Uterus (tissue), 4 donors: ENCODE measurements around the gene WDR7. TPM values are rescaled to one million over a fixed set of nuclear protein-coding genes. Genes with fewer than 3 reads are reported as not detected.

Experiments
- DNase-seq, 2 donors: peaks; one replicate each; pipeline ENCODE4 v3.0.0-alpha.2; 2019 to 2020
- H3K27ac ChIP-seq, 2 donors: fragments of 200-600 bp; sonication (generic); 1 replicate in 1 of 2; 2 replicates in 1 of 2; pipeline ENCODE4 v1.5.1; 2016 to 2018
- H3K27me3 ChIP-seq, 2 donors: fragments of 200-600 bp; sonication (generic); one replicate each; pipeline ENCODE4 v1.5.1; 2018 to 2019; ENCODE audit warnings: control low read depth in 1 of 2
- H3K36me3 ChIP-seq, 2 donors: fragments of 200-600 bp; sonication (generic); one replicate each; pipeline ENCODE4 v1.5.1; 2019; ENCODE audit warnings: control low read depth in 1 of 2
- H3K4me1 ChIP-seq, 2 donors: fragments of 200-600 bp; sonication (generic); one replicate each; pipeline ENCODE4 v1.5.1; 2018 to 2019; ENCODE audit warnings: control low read depth in 1 of 2
- H3K4me3 ChIP-seq, 2 donors: fragments of 200-600 bp; sonication (generic); 1 replicate in 1 of 2; 2 replicates in 1 of 2; pipeline ENCODE4 v1.5.1; 2018 to 2019; ENCODE audit warnings: mild to moderate bottlenecking in 1 of 2
- H3K9me3 ChIP-seq, 2 donors: fragments of 200-600 bp; sonication (generic); one replicate each; pipeline ENCODE4 v1.5.1; 2019; ENCODE audit warnings: control low read depth in 1 of 2
- CTCF ChIP-seq, 4 experiments: fragments of 200-600 bp in 2 of 4; fragments of 450-650 bp in 2 of 4; sonication (generic) in 2 of 4; IDR thresholded peaks; one replicate each; pipeline ENCODE4 v1.5.1; 2016 to 2019; ENCODE audit warnings: antibody characterized with exemption in 4 of 4, mild to moderate bottlenecking in 2 of 4, moderate library complexity in 1 of 4
- POLR2A ChIP-seq, 2 donors: fragments of 450-650 bp; IDR thresholded peaks; one replicate each; pipeline ENCODE4 v1.6.1; 2016; ENCODE audit warnings: antibody characterized with exemption in 2 of 2, mild to moderate bottlenecking in 1 of 2, moderate library complexity in 1 of 2
- intact Hi-C: fragments of 100-400 bp; cut with DNase I; formaldehyde crosslinking; loops from one replicate; pipeline ENCODE4 v1.15.1; 2023; ENCODE audit warnings: low total_unique reads
- total RNA-seq, 4 donors: library from RNA; depleted of rRNA in 3 of 4; stranded (reverse); fragments of >200 nt in 3 of 4; gene quantifications; one replicate each; pipeline versions ENCODE4 v1.1.0 to v1.2.4, GENCODE V29; 2014 to 2023
- donor health status: DM: yes; HTN: yes; CAD: no.

WDR7 gene
- total RNA-seq, 4 donors from 2014 or later, result 19.2 to 66.2 (median 33.8) TPM

GRCh38 chr18:56748698-56749268 lies 97.6 kb downstream of the WDR7 start:
- Histone ChIP-seq H3K4me1 (no peaks in the 10 kb centered on the region), H3K9me3 (no peaks in the 10 kb centered on the region), H3K4me3 (no peak overlapping the region), H3K36me3 (no peaks in the 10 kb centered on the region), H3K27ac (no peak overlapping the region), H3K27me3 (no peaks in the 10 kb centered on the region)
- TF ChIP-seq CTCF (IDR thresholded peaks at IDR 0.05) (peak; percentile 30 to 42 (median 34)), POLR2A (IDR thresholded peaks at IDR 0.05) (no peak)
- DNase-seq, result no peak
- intact Hi-C loops, result no loop called here

- no peaks in the 10 kb centered on the region for H3K4me1 ChIP-seq
- H3K27me3 ChIP-seq, result no peaks in the 10 kb centered on the region
- H3K9me3 ChIP-seq, result no peaks in the 10 kb centered on the region
- H3K4me3 ChIP-seq, result no peak overlapping the region
- intact Hi-C loops, result no loop called here
- DNase-seq, result no peak
- H3K27ac ChIP-seq, result no peak overlapping the region
- no peaks in the 10 kb centered on the region for H3K36me3 ChIP-seq
- no peak for TF ChIP-seq CTCF (IDR thresholded peaks at IDR 0.05)
These were observed 105.8 kb downstream of the WDR7 start for GRCh38 chr18:56756966-56757365.

- no peak overlapping the region for H3K27ac ChIP-seq
- TF ChIP-seq CTCF (IDR thresholded peaks at IDR 0.05), result no peak
- H3K36me3 ChIP-seq, result no peaks in the 10 kb centered on the region
- H3K4me3 ChIP-seq, result no peak overlapping the region
- no peaks in the 10 kb centered on the region for H3K9me3 ChIP-seq
- intact Hi-C loops, result no loop called here
- no peaks in the 10 kb centered on the region for H3K27me3 ChIP-seq
- DNase-seq, result no peak
- H3K4me1 ChIP-seq, result no peaks in the 10 kb centered on the region
These were observed 118.9 kb downstream of the WDR7 start for GRCh38 chr18:56770097-56770496.

GRCh38 chr18:56770873-56771272 lies 119.7 kb downstream of the WDR7 start:
- no peak overlapping the region for H3K4me3 ChIP-seq
- H3K36me3 ChIP-seq, result no peaks in the 10 kb centered on the region
- H3K9me3 ChIP-seq, result no peaks in the 10 kb centered on the region
- intact Hi-C loops, result no loop called here
- H3K4me1 ChIP-seq, result no peaks in the 10 kb centered on the region
- H3K27ac ChIP-seq, result no peak overlapping the region
- TF ChIP-seq CTCF (IDR thresholded peaks at IDR 0.05), result no peak
- TF ChIP-seq POLR2A (IDR thresholded peaks at IDR 0.05), result no peak
- H3K27me3 ChIP-seq, result no peaks in the 10 kb centered on the region
- DNase-seq, result no peak

- no peak overlapping the region for H3K4me3 ChIP-seq
- DNase-seq, result no peak
- H3K27ac ChIP-seq, result no peak overlapping the region
- H3K36me3 ChIP-seq, result no peaks in the 10 kb centered on the region
- intact Hi-C loops, result no loop called here
- no peaks in the 10 kb centered on the region for H3K27me3 ChIP-seq
- no peaks in the 10 kb centered on the region for H3K9me3 ChIP-seq
- no peaks in the 10 kb centered on the region for H3K4me1 ChIP-seq
- TF ChIP-seq CTCF (IDR thresholded peaks at IDR 0.05) (no peak), POLR2A (IDR thresholded peaks at IDR 0.05) (no peak)
These were observed 124.5 kb downstream of the WDR7 start for GRCh38 chr18:56775701-56776100.
